ENCODE results near the gene VSIG10L2.

Gene VSIG10L2

GRCh38 chr11:125923633-125924032 is 22.2 kb upstream of the VSIG10L2 start:
- no peak overlapping the region for H3K4me3 ChIP-seq (replicated peaks; ENCODE audit: low read depth, low read length)
- no peak for DNase-seq (ENCODE audit: extremely low read depth, low read depth)
- TF ChIP-seq CTCF (IDR thresholded peaks at IDR 0.05; ENCODE audit: low read depth, low read length, missing control alignments): no peak

GRCh38 chr11:125924384-125925007 is 21.3 kb upstream of the VSIG10L2 start:
- TF ChIP-seq CTCF (IDR thresholded peaks at IDR 0.05; ENCODE audit: low read depth, low read length, missing control alignments): no peak
- DNase-seq (ENCODE audit: extremely low read depth, low read depth): no peak
- H3K4me3 ChIP-seq (replicated peaks; ENCODE audit: low read depth, low read length): no peak overlapping the region

GRCh38 chr11:125925247-125925740 is 20.6 kb upstream of the VSIG10L2 start:
- no peak for DNase-seq (ENCODE audit: extremely low read depth, low read depth)
- no peak for TF ChIP-seq CTCF (IDR thresholded peaks at IDR 0.05; ENCODE audit: low read depth, low read length, missing control alignments)
- H3K4me3 ChIP-seq (replicated peaks; ENCODE audit: low read depth, low read length): no peak overlapping the region

- DNase-seq (ENCODE audit: extremely low read depth, low read depth): no peak
- no peak for TF ChIP-seq CTCF (IDR thresholded peaks at IDR 0.05; ENCODE audit: low read depth, low read length, missing control alignments)
- H3K4me3 ChIP-seq (replicated peaks; ENCODE audit: low read depth, low read length): no peak overlapping the region
These were observed 20.0 kb upstream of the VSIG10L2 start for GRCh38 chr11:125925804-125926203.

- H3K4me3 ChIP-seq (replicated peaks; ENCODE audit: low read depth, low read length): no peak overlapping the region
- no peak for TF ChIP-seq CTCF (IDR thresholded peaks at IDR 0.05; ENCODE audit: low read depth, low read length, missing control alignments)
- DNase-seq (ENCODE audit: extremely low read depth, low read depth): no peak
These were observed 19.2 kb upstream of the VSIG10L2 start for GRCh38 chr11:125926682-125927081.

- no peak overlapping the region for H3K4me3 ChIP-seq (replicated peaks; ENCODE audit: low read depth, low read length)
- TF ChIP-seq CTCF (IDR thresholded peaks at IDR 0.05; ENCODE audit: low read depth, low read length, missing control alignments): no peak
- DNase-seq (ENCODE audit: extremely low read depth, low read depth): no peak
These were observed 16.3 kb upstream of the VSIG10L2 start for GRCh38 chr11:125929445-125930075.
